Body of pancreas (tissue), 4 donors: ENCODE data around the gene HOXC10. TPM values are rescaled to one million over a fixed set of nuclear protein-coding genes. Genes with fewer than 3 reads are reported as not detected.

Experiments used
- ATAC-seq: fragments of 150-250 bp; one replicate; pipeline ENCODE4 v1.9.1; 2016
- DNase-seq, 4 donors: peaks; one replicate each; pipeline ENCODE4 v3.0.0-alpha.2; 2019
- H3K27ac ChIP-seq, 4 donors: fragments of 200-600 bp; sonication (generic); 1 replicate in 3 of 4; 2 replicates in 1 of 4; pipeline versions ENCODE4 v1.5.1 to v1.6.1; 2016 to 2019; ENCODE audit warnings: mild to moderate bottlenecking in 1 of 4, mixed read lengths in 1 of 4, moderate library complexity in 1 of 4
- H3K27me3 ChIP-seq, 2 donors: fragments of 200-600 bp; sonication (generic); one replicate each; pipeline ENCODE4 v1.6.0; 2016; ENCODE audit warnings: mild to moderate bottlenecking in 1 of 2
- H3K36me3 ChIP-seq, 2 donors: fragments of 200-600 bp; sonication (generic); replicated peaks in 1 of 2; 2 replicates each; pipeline ENCODE4 v1.5.1; 2016; ENCODE audit warnings: low read depth in 2 of 2; ENCODE audit not compliant: insufficient read depth in 1 of 2
- H3K4me1 ChIP-seq: fragments of 200-600 bp; sonication (generic); one replicate; pipeline ENCODE4 v1.6.0; 2016
- H3K4me3 ChIP-seq, 2 donors: fragments of 200-600 bp; sonication (generic); 1 replicate in 1 of 2; 2 replicates in 1 of 2; pipeline ENCODE4 v1.5.1; 2016 to 2019
- H3K9me3 ChIP-seq, 3 donors: fragments of 200-600 bp; sonication (generic); 1 replicate in 2 of 3; 2 replicates in 1 of 3; pipeline ENCODE4 v1.5.1; 2016
- POLR2A ChIP-seq, 3 donors: fragments of 450-650 bp; IDR thresholded peaks; one replicate each; pipeline ENCODE4 v1.6.1; 2016; ENCODE audit warnings: antibody characterized with exemption in 3 of 3, mild to moderate bottlenecking in 2 of 3
- WGBS, 2 donors: methylation state at CpG; one replicate each; pipeline ENCODE4 v1.1.5; 2017; 5-methylcytosine and 5-hydroxymethylcytosine counted together
- intact Hi-C: fragments of 100-400 bp; cut with DNase I; formaldehyde crosslinking; loops from one replicate; pipeline ENCODE4 v1.15.1; 2023
- total RNA-seq, 2 donors: library from RNA; depleted of rRNA; stranded (reverse); fragments of >200 nt; gene quantifications; one replicate each; pipeline ENCODE4 v1.1.0, GENCODE V29; 2016
- TF ChIP-seq, protein P1 (sequence below), 7 experiments: fragments of 450-650 bp in 4 of 7; fragments of 200-600 bp in 3 of 7; sonication (generic) in 3 of 7; IDR thresholded peaks; one replicate each; pipeline ENCODE4 v1.5.1; 2016 to 2019; ENCODE audit warnings: antibody characterized with exemption in 7 of 7

HOXC10 gene
- total RNA-seq, 2 donors from 2014 or later: not detected

DNA sequence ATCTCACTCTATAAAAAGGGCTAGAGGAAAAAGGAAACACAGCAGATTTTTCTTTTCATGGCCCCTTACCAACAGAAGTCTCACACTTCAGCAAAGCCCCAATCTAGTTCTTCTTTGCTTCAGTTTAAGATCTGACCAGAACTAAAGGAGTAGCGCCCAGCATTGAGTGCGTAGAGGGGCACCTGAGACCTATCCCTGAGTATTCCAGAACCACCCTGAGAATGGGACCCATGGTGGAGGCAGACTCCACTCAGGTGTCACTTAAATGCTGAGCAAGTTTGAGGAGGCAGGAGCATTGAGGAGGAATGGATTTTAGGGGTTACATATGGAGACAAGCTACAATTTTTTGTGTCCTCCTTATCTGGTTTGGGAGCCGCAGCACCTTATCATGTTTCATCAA, 13.8 kb upstream of the HOXC10 start:
- intact Hi-C loops: no loop called here
- H3K27me3 ChIP-seq: peaks cover 3 to 88% of the 10 kb centered on the region in 2 donors
- H3K36me3 ChIP-seq: no peaks in the 10 kb centered on the region

GRCh38 chr12:53971686-53972085, 13.3 kb upstream of the HOXC10 start:
- intact Hi-C loops: no loop called here
- TF ChIP-seq, protein P1, sequence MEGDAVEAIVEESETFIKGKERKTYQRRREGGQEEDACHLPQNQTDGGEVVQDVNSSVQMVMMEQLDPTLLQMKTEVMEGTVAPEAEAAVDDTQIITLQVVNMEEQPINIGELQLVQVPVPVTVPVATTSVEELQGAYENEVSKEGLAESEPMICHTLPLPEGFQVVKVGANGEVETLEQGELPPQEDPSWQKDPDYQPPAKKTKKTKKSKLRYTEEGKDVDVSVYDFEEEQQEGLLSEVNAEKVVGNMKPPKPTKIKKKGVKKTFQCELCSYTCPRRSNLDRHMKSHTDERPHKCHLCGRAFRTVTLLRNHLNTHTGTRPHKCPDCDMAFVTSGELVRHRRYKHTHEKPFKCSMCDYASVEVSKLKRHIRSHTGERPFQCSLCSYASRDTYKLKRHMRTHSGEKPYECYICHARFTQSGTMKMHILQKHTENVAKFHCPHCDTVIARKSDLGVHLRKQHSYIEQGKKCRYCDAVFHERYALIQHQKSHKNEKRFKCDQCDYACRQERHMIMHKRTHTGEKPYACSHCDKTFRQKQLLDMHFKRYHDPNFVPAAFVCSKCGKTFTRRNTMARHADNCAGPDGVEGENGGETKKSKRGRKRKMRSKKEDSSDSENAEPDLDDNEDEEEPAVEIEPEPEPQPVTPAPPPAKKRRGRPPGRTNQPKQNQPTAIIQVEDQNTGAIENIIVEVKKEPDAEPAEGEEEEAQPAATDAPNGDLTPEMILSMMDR (IDR thresholded peaks at IDR 0.05): no peak
- TF ChIP-seq POLR2A (IDR thresholded peaks at IDR 0.05): no peak
- 29 to 33% methylated on average over 1 to 2 of the region's 2 CpGs for WGBS, 2 donors

More for the DNA sequence above, 13.8 kb upstream of the HOXC10 start:
- 57 to 64% methylated on average over 3 of the region's 3 CpGs for WGBS, 2 donors
- H3K4me3 ChIP-seq: no peak overlapping the region
- H3K27ac ChIP-seq: no peak overlapping the region
- H3K4me1 ChIP-seq: peaks cover 30% of the 10 kb centered on the region
- ATAC-seq (no peak), DNase-seq (no peak)
- TF ChIP-seq, protein P1 (IDR thresholded peaks at IDR 0.05): no peak
- TF ChIP-seq POLR2A (IDR thresholded peaks at IDR 0.05): no peak
- no peaks in the 10 kb centered on the region for H3K9me3 ChIP-seq

GRCh38 chr12:53972152-53972702, 12.7 kb upstream of the HOXC10 start:
- no peaks in the 10 kb centered on the region for H3K9me3 ChIP-seq
- H3K27me3 ChIP-seq: peaks cover 3 to 86% of the 10 kb centered on the region in 2 donors
- H3K27ac ChIP-seq: no peak overlapping the region
- DNase-seq (no peak), ATAC-seq (no peak)
- no peak overlapping the region for H3K4me3 ChIP-seq
- 22 to 44% methylated on average over 9 of the region's 9 CpGs for WGBS, 2 donors
- no peak for TF ChIP-seq POLR2A (IDR thresholded peaks at IDR 0.05)
- TF ChIP-seq, protein P1 (IDR thresholded peaks at IDR 0.05): no peak
- H3K36me3 ChIP-seq: no peaks in the 10 kb centered on the region
- peaks cover 22% of the 10 kb centered on the region for H3K4me1 ChIP-seq
- intact Hi-C loops: no loop called here

More at GRCh38 chr12:53971686-53972085, 13.3 kb upstream of the HOXC10 start:
- no peak for ATAC-seq
- Histone ChIP-seq H3K4me3 (no peak overlapping the region), H3K36me3 (no peaks in the 10 kb centered on the region), H3K27ac (no peak overlapping the region), H3K4me1 (peaks cover 24% of the 10 kb centered on the region), H3K27me3 (peaks cover 3 to 88% of the 10 kb centered on the region in 2 donors), H3K9me3 (no peaks in the 10 kb centered on the region)
- DNase-seq: no peak

DNA sequence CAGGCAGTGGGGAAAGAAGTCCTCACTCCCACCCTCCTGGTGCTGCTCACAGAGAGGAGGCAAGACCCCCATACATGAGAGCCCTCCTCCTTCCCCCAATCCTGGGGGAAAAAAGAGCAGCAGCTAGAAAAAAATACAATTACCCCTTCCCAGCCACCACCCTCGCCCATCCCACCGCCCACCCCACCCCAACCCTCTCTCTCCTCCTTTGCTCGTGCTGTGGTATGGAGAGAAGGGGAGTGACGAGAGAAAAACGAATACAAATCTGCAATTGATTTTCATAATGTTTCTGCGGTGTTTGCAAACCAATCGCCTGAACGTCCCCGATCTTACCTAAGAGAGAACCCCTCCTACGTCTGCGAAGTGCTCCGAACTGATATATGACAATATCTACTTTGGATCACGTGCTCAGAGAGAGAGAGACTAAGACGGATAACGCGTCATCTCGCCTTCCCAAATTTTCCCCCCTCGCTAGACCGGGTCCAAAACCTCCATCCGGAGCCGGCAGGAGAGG, 12.2 kb upstream of the HOXC10 start, which contains the start of gene HOXC11:
HOXC11 (plus strand) TSS at position 405 of the 514 bp plus-strand sequence. CDS start 116 bp downstream, outside the sequence.
- DNase-seq (no peak), ATAC-seq (no peak)
- H3K4me1 ChIP-seq: peaks cover 22% of the 10 kb centered on the region
- no peak for TF ChIP-seq POLR2A (IDR thresholded peaks at IDR 0.05)
- TF ChIP-seq, protein P1 (IDR thresholded peaks at IDR 0.05): no peak
- intact Hi-C loops: no loop called here
- WGBS, 2 donors: 4 to 9% methylated on average over 14 to 21 of the region's 21 CpGs
- H3K4me3 ChIP-seq: no peak within 1 kb of the TSS
- no peaks in the 10 kb centered on the region for H3K36me3 ChIP-seq
- no peaks in the 10 kb centered on the region for H3K9me3 ChIP-seq
- no peak within 1 kb of the TSS for H3K27ac ChIP-seq
- H3K27me3 ChIP-seq: peaks cover 3 to 86% of the 10 kb centered on the region in 2 donors
